Adrenal gland (tissue), 12 donors: Measurements from ENCODE around the gene MET. TPM values are rescaled to one million over a fixed set of nuclear protein-coding genes. Genes with fewer than 3 reads are reported as not detected.
"Not testable (repeated sequence)": the region's sequence is repeated elsewhere in the genome, so short reads cannot be mapped to it uniquely, and the experiment has no call there.

ENCODE experiments used
- DNase-seq, 7 donors: peaks; one replicate each; pipeline ENCODE4 v3.0.0-alpha.2; 2019 to 2020
- H3K27ac ChIP-seq, 5 donors: fragments of 200-600 bp; sonication (generic) in 4 of 5; 1 replicate in 3 of 5; 2 replicates in 2 of 5; pipeline versions ENCODE4 v1.5.1 to v1.8.0; 2016 to 2020; ENCODE audit warnings: mild to moderate bottlenecking in 1 of 5
- H3K27me3 ChIP-seq: fragments of 200-600 bp; 2 replicates; pipeline ENCODE4 v1.8.0; 2021
- H3K36me3 ChIP-seq, 2 donors: fragments of 200-600 bp; replicated peaks in 1 of 2; 1 replicate in 1 of 2; 2 replicates in 1 of 2; pipeline versions ENCODE4 v1.5.1 to v1.8.0; 2018 to 2022
- H3K4me1 ChIP-seq, 2 donors: fragments of 200-600 bp; replicated peaks in 1 of 2; 1 replicate in 1 of 2; 2 replicates in 1 of 2; pipeline versions ENCODE4 v1.5.1 to v1.8.0; 2018 to 2021
- H3K4me3 ChIP-seq, 4 donors: fragments of 200-600 bp; sonication (generic) in 3 of 4; one replicate each; pipeline ENCODE4 v1.5.1; 2016 to 2018
- H3K9me3 ChIP-seq, 3 donors: fragments of 200-600 bp; sonication (generic) in 1 of 3; replicated peaks in 1 of 3; 1 replicate in 2 of 3; 2 replicates in 1 of 3; pipeline versions ENCODE4 v1.5.1 to v1.8.0; 2016 to 2021
- CTCF ChIP-seq, 6 experiments: fragments of 450-650 bp in 4 of 6; fragments of 200-600 bp in 2 of 6; sonication (generic) in 1 of 6; IDR thresholded peaks; 1 replicate in 5 of 6; 2 replicates in 1 of 6; pipeline versions ENCODE4 v1.5.1 to v1.8.0; 2016 to 2021; ENCODE audit warnings: antibody characterized with exemption in 6 of 6, mild to moderate bottlenecking in 2 of 6, moderate library complexity in 1 of 6
- POLR2A ChIP-seq, 2 donors: fragments of 450-650 bp; IDR thresholded peaks; one replicate each; pipeline ENCODE4 v1.6.1; 2017; ENCODE audit warnings: antibody characterized with exemption in 2 of 2, mild to moderate bottlenecking in 2 of 2, moderate library complexity in 1 of 2
- WGBS, 4 donors: extraction: QIAGEN DNeasy Blood & Tissue Kit in 2 of 4; methylation state at CpG; one replicate each; pipeline versions ENCODE4 v1.1.5 to v1.1.7; 2013 to 2017; 5-methylcytosine and 5-hydroxymethylcytosine counted together
- intact Hi-C, 2 donors: fragments of 100-400 bp; cut with DNase I; formaldehyde crosslinking; loops; one replicate each; pipeline versions ENCODE4 v1.14.1 to v1.15.0; 2022 to 2023
- polyA plus RNA-seq, 3 donors: library from polyadenylated mRNA; stranded (reverse); fragments of 200-250 nt in 2 of 3; fragments of 350-450 nt in 1 of 3; fragmentation: Illumina TruSeq in 1 of 3; extraction: RNeasy Lipid Tissue Mini Kit (QIAGEN cat#74804) in 1 of 3; gene quantifications; one replicate each; pipeline ENCODE4 v1.2.3, GENCODE V29; 2013 to 2014
- total RNA-seq, 9 donors: library from RNA; depleted of rRNA in 4 of 9; stranded (reverse); fragments of >200 nt in 4 of 9; fragments of 120-200 nt in 1 of 9; fragmentation: NEBNext Ultra II Directional in 1 of 9; extraction: Animal tissue kit (Norgen Biotek cat#: 25700) in 1 of 9; gene quantifications; one replicate each; pipeline versions ENCODE4 v1.1.0 to v1.2.4, GENCODE V29; 2013 to 2023
- donor health status: healthy with polysubstance abuse.
- donor health status: Bipolar disorder and iron deficiency.
- donor health status: DM: yes; HTN: yes; CAD: no.
- donor health status: DM: no; HTN: no; CAD: no.
- donor health status: DM: no; HTN: no; CAD: no.
- donor health status: DM: yes; HTN: yes; CAD: no.

Gene MET
- total and polyA plus RNA-seq, 12 donors: 0.55 to 2.3 (median 0.79) TPM

- H3K9me3 ChIP-seq: no peaks in the 10 kb centered on the region
- intact Hi-C loops: no loop called here
- no peaks in the 10 kb centered on the region for H3K27me3 ChIP-seq
- TF ChIP-seq POLR2A (IDR thresholded peaks at IDR 0.05) (no peak), CTCF (IDR thresholded peaks at IDR 0.05) (no peak)
- DNase-seq: no peak
- no peaks in the 10 kb centered on the region for H3K4me1 ChIP-seq
- H3K4me3 ChIP-seq: no peak overlapping the region
- no peaks in the 10 kb centered on the region for H3K36me3 ChIP-seq
- H3K27ac ChIP-seq: no peak overlapping the region
Measured at GRCh38 chr7:116715077-116715476, 43.1 kb downstream of the MET start.

- no peaks in the 10 kb centered on the region for H3K36me3 ChIP-seq
- H3K4me3 ChIP-seq: no peak overlapping the region
- H3K27ac ChIP-seq: no peak overlapping the region
- no peaks in the 10 kb centered on the region for H3K4me1 ChIP-seq
- DNase-seq: no peak
- TF ChIP-seq CTCF (IDR thresholded peaks at IDR 0.05) (no peak), POLR2A (IDR thresholded peaks at IDR 0.05) (no peak)
- intact Hi-C loops: no loop called here
- WGBS, 4 donors: 24 to 31% (median 27%) methylated on average over 3 of the region's 3 CpGs
- no peaks in the 10 kb centered on the region for H3K9me3 ChIP-seq
- no peaks in the 10 kb centered on the region for H3K27me3 ChIP-seq
Measured at GRCh38 chr7:116717137-116717536, 45.1 kb downstream of the MET start.

- H3K27ac ChIP-seq, H3K4me1 ChIP-seq, H3K27me3 ChIP-seq, H3K9me3 ChIP-seq, H3K36me3 ChIP-seq, H3K4me3 ChIP-seq, intact Hi-C loops, DNase-seq: not testable (repeated sequence)
- WGBS, 4 donors: 93 to 97% (median 93%) methylated on average over 19 to 30 of the region's 31 CpGs
Measured at GRCh38 chr7:116723959-116724529, 52.0 kb downstream of the MET start.

GRCh38 chr7:116724560-116725231 is 52.7 kb downstream of the MET start:
- no peak overlapping the region for H3K4me3 ChIP-seq
- TF ChIP-seq CTCF (IDR thresholded peaks at IDR 0.05) (no peak), POLR2A (IDR thresholded peaks at IDR 0.05) (no peak)
- no peaks in the 10 kb centered on the region for H3K9me3 ChIP-seq
- 79 to 88% (median 81%) methylated on average over 5 of the region's 5 CpGs for WGBS, 4 donors
- no peak overlapping the region for H3K27ac ChIP-seq
- no peaks in the 10 kb centered on the region for H3K36me3 ChIP-seq
- intact Hi-C loops: no loop called here
- no peaks in the 10 kb centered on the region for H3K27me3 ChIP-seq
- H3K4me1 ChIP-seq: no peaks in the 10 kb centered on the region
- DNase-seq: no peak

- Histone ChIP-seq H3K9me3 (no peaks in the 10 kb centered on the region), H3K4me1 (no peaks in the 10 kb centered on the region), H3K4me3 (no peak overlapping the region), H3K36me3 (no peaks in the 10 kb centered on the region), H3K27me3 (no peaks in the 10 kb centered on the region), H3K27ac (no peak overlapping the region)
- WGBS, 4 donors: 81 to 96% (median 92%) methylated on average over 3 of the region's 3 CpGs
- no peak for DNase-seq
- intact Hi-C loops: no loop called here
- TF ChIP-seq CTCF (IDR thresholded peaks at IDR 0.05): no peak
Measured at GRCh38 chr7:116726149-116726548, 54.2 kb downstream of the MET start.
